Ovary (tissue), 3 donors: ENCODE measurements around the gene P4HB.

Source experiments
- EP300 ChIP-seq: sonication (generic); formaldehyde crosslinking; IDR thresholded peaks from one replicate; pipeline ENCODE4 v1.6.1; 2017; ENCODE audit warnings: antibody characterized with exemption
- POLR2A ChIP-seq: fragments of 450-650 bp; IDR thresholded peaks from one replicate; pipeline ENCODE4 v1.6.1; 2017; ENCODE audit warnings: antibody characterized with exemption, mild to moderate bottlenecking, moderate library complexity
- TF ChIP-seq, protein P1 (sequence below), 3 donors: fragments of 450-650 bp in 2 of 3; fragments of 200-600 bp in 1 of 3; IDR thresholded peaks; one replicate each; pipeline versions ENCODE4 v1.5.1 to v1.8.0; 2016 to 2022; ENCODE audit warnings: antibody characterized with exemption in 3 of 3, mild to moderate bottlenecking in 1 of 3
- donor health status: DM: no; HTN: no; CAD: no.

DNA sequence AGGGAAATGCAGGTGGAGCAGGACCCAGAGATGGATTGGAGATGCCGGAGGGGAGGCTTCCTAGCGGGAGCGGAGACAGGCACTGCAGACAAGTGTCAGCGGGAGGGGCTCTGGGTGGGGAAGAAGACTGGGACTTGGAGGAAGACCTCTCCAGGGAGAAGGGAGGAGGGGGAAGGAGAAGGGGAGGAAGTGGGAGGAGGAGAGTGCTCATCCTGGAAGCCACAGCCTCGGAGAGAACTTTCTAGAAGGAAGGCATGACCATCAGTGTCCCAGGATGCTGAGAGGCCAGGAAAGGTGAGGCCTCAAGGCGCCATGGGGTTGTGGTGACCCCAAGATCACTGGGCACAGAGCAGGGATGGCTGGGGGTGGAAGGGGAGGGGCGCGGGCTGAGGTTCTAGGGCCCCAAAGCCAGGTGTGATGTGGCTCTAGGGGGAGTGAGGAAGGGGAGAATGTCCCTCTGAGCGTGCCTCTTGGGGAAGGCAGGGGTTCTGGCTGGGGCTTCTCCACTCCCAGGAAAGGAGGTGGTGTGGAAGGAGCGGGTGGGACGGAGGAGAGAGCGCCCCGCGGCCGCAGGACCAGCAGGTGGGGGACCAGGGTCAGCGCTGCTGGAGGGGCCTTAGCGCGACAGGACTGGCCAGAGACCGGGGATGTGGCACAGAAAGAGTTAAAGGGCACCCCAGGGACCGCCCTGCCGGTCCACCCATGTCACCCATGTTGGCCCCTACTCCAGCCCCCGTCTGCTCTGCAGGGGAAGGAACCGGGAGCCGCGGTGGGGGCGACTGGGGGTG is 57.3 kb downstream of the P4HB start:
- TF ChIP-seq, protein P1, sequence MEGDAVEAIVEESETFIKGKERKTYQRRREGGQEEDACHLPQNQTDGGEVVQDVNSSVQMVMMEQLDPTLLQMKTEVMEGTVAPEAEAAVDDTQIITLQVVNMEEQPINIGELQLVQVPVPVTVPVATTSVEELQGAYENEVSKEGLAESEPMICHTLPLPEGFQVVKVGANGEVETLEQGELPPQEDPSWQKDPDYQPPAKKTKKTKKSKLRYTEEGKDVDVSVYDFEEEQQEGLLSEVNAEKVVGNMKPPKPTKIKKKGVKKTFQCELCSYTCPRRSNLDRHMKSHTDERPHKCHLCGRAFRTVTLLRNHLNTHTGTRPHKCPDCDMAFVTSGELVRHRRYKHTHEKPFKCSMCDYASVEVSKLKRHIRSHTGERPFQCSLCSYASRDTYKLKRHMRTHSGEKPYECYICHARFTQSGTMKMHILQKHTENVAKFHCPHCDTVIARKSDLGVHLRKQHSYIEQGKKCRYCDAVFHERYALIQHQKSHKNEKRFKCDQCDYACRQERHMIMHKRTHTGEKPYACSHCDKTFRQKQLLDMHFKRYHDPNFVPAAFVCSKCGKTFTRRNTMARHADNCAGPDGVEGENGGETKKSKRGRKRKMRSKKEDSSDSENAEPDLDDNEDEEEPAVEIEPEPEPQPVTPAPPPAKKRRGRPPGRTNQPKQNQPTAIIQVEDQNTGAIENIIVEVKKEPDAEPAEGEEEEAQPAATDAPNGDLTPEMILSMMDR (IDR thresholded peaks at IDR 0.05), result no peak
- no peak for TF ChIP-seq EP300
- TF ChIP-seq POLR2A, result no peak
